ENCODE results near the gene NR6A1. TPM values are rescaled to one million over a fixed set of nuclear protein-coding genes. Genes with fewer than 3 reads are reported as not detected.

Gene NR6A1
- total and polyA plus RNA-seq, 2 of the 13 experiments (the other 11 are each of a cell fraction or from before 2014, with no cell fraction given), result 28.1 to 31.5 TPM

DNA sequence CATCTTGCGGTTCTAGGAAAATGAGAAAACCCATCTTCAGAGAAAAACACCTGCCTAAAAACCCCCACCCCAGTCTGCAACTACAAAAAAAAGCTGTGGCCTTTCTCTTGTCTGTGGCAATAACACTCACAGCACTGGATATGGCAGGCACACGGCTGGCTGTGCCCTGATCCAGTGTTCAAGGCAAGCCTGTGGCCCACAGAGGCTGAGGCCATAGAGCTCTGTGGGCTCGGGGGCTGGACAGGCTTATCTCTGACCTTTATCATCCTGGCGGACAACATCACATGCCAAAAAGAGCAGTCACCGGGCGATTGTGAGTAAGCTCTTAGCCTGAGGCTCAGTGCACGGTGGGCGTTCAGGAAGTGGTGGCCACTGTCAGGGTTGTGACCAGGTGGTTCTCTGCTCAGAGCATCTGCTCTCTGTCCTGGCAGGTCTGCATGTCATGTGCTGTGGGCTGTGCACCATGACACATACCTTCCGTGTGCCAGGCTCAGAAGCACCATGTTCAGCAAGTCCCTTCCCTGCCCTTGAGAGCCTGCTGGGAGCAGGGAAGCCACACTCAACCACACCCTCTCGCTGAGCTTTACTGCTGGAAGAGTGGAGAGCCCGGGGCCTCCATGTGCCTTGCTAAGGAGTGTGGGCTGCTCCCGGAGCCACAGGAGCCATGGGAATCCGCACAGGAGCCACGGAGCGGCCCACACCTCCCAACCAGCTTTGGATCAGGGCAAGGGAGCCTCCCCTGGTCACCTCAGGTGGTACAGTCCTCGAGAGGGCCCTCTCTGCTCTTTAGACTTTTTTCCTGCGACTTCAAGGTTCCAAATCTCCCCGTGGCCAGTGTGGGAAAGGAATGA lies 47.5 kb upstream of the NR6A1 start (continued):
- TF ChIP-seq, protein P1, sequence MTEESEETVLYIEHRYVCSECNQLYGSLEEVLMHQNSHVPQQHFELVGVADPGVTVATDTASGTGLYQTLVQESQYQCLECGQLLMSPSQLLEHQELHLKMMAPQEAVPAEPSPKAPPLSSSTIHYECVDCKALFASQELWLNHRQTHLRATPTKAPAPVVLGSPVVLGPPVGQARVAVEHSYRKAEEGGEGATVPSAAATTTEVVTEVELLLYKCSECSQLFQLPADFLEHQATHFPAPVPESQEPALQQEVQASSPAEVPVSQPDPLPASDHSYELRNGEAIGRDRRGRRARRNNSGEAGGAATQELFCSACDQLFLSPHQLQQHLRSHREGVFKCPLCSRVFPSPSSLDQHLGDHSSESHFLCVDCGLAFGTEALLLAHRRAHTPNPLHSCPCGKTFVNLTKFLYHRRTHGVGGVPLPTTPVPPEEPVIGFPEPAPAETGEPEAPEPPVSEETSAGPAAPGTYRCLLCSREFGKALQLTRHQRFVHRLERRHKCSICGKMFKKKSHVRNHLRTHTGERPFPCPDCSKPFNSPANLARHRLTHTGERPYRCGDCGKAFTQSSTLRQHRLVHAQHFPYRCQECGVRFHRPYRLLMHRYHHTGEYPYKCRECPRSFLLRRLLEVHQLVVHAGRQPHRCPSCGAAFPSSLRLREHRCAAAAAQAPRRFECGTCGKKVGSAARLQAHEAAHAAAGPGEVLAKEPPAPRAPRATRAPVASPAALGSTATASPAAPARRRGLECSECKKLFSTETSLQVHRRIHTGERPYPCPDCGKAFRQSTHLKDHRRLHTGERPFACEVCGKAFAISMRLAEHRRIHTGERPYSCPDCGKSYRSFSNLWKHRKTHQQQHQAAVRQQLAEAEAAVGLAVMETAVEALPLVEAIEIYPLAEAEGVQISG (CRISPR knock-in tag; IDR thresholded peaks at IDR 0.05), result peak; percentile 60
- no peak for TF ChIP-seq ARNT2 (CRISPR knock-in tag; IDR thresholded peaks at IDR 0.05; ENCODE audit: low read depth)
- TF ChIP-seq HNF4A (CRISPR knock-in tag; IDR thresholded peaks at IDR 0.05), result peak; percentile 54; the same call in 1 of the 2 replicates
- TF ChIP-seq ZNF598 (CRISPR knock-in tag; IDR thresholded peaks at IDR 0.05; ENCODE audit: borderline replicate concordance), result no peak
- TF ChIP-seq RFX1 (IDR thresholded peaks at IDR 0.05), result no peak
- 0 out of 2 replicates have a peak, but pooled peaks have one; percentile 63 for TF ChIP-seq GFI1 (CRISPR knock-in tag; IDR thresholded peaks at IDR 0.05; ENCODE audit: borderline replicate concordance)
- no peak for TF ChIP-seq MIER3 (CRISPR knock-in tag; IDR thresholded peaks at IDR 0.05; ENCODE audit: borderline replicate concordance)
- peak; percentile 63; the same call in 1 of the 2 replicates for TF ChIP-seq MTA1 (CRISPR knock-in tag; IDR thresholded peaks at IDR 0.05; ENCODE audit: borderline replicate concordance)
- TF ChIP-seq, protein P2, sequence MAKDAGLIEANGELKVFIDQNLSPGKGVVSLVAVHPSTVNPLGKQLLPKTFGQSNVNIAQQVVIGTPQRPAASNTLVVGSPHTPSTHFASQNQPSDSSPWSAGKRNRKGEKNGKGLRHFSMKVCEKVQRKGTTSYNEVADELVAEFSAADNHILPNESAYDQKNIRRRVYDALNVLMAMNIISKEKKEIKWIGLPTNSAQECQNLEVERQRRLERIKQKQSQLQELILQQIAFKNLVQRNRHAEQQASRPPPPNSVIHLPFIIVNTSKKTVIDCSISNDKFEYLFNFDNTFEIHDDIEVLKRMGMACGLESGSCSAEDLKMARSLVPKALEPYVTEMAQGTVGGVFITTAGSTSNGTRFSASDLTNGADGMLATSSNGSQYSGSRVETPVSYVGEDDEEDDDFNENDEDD (CRISPR knock-in tag; IDR thresholded peaks at IDR 0.05; ENCODE audit: borderline replicate concordance), result 0 out of 2 replicates have a peak, but pooled peaks have one; percentile 12
- TF ChIP-seq, protein P3, sequence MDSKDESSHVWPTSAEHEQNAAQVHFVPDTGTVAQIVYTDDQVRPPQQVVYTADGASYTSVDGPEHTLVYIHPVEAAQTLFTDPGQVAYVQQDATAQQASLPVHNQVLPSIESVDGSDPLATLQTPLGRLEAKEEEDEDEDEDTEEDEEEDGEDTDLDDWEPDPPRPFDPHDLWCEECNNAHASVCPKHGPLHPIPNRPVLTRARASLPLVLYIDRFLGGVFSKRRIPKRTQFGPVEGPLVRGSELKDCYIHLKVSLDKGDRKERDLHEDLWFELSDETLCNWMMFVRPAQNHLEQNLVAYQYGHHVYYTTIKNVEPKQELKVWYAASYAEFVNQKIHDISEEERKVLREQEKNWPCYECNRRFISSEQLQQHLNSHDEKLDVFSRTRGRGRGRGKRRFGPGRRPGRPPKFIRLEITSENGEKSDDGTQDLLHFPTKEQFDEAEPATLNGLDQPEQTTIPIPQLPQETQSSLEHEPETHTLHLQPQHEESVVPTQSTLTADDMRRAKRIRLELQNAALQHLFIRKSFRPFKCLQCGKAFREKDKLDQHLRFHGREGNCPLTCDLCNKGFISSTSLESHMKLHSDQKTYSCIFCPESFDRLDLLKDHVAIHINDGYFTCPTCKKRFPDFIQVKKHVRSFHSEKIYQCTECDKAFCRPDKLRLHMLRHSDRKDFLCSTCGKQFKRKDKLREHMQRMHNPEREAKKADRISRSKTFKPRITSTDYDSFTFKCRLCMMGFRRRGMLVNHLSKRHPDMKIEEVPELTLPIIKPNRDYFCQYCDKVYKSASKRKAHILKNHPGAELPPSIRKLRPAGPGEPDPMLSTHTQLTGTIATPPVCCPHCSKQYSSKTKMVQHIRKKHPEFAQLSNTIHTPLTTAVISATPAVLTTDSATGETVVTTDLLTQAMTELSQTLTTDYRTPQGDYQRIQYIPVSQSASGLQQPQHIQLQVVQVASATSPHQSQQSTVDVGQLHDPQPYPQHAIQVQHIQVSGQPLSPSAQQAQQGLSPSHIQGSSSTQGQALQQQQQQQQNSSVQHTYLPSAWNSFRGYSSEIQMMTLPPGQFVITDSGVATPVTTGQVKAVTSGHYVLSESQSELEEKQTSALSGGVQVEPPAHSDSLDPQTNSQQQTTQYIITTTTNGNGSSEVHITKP (CRISPR knock-in tag; IDR thresholded peaks at IDR 0.05; ENCODE audit: low read depth), result peak; percentile 98
- TF ChIP-seq BHLHE40 (IDR thresholded peaks at IDR 0.05; ENCODE audit: low read length), result peak; percentile 16; the same call in 1 of the 2 replicates
- TF ChIP-seq, protein P4, sequence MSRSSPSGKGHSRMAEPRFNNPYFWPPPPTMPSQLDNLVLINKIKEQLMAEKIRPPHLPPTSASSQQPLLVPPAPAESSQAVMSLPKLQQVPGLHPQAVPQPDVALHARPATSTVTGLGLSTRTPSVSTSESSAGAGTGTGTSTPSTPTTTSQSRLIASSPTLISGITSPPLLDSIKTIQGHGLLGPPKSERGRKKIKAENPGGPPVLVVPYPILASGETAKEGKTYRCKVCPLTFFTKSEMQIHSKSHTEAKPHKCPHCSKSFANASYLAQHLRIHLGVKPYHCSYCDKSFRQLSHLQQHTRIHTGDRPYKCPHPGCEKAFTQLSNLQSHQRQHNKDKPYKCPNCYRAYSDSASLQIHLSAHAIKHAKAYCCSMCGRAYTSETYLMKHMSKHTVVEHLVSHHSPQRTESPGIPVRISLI (CRISPR knock-in tag; IDR thresholded peaks at IDR 0.05; ENCODE audit: borderline replicate concordance), result peak; percentile 26; the same call in 1 of the 2 replicates
- TF ChIP-seq HOXA3 (CRISPR knock-in tag; IDR thresholded peaks at IDR 0.05), result peak; percentile 62; the same call in 1 of the 2 replicates
- no peak for TF ChIP-seq IKZF1 (IDR thresholded peaks at IDR 0.05)
- no peak for TF ChIP-seq DR1 (CRISPR knock-in tag; IDR thresholded peaks at IDR 0.05)
- TF ChIP-seq, protein P5, sequence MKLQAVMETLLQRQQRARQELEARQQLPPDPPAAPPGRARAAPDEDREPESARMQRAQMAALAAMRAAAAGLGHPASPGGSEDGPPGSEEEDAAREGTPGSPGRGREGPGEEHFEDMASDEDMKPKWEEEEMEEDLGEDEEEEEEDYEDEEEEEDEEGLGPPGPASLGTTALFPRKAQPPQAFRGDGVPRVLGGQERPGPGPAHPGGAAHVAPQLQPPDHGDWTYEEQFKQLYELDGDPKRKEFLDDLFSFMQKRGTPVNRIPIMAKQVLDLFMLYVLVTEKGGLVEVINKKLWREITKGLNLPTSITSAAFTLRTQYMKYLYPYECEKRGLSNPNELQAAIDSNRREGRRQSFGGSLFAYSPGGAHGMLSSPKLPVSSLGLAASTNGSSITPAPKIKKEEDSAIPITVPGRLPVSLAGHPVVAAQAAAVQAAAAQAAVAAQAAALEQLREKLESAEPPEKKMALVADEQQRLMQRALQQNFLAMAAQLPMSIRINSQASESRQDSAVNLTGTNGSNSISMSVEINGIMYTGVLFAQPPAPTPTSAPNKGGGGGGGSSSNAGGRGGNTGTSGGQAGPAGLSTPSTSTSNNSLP (IDR thresholded peaks at IDR 0.05; ENCODE audit: low read depth, low read length), result no peak
- peak; percentile 75 for TF ChIP-seq MYC (CRISPR knock-in tag; IDR thresholded peaks at IDR 0.05; ENCODE audit: borderline replicate concordance)
- TF ChIP-seq CHCHD3 (CRISPR knock-in tag; IDR thresholded peaks at IDR 0.05), result no peak
